Neural cell (in vitro differentiated cells): ENCODE measurements around the gene SESN1. TPM values are rescaled to one million over a fixed set of nuclear protein-coding genes. Genes with fewer than 3 reads are reported as not detected.

Source experiments
- H2AFZ ChIP-seq: fragments of 200-600, 300-800 bp; sonication (generic), shearing (Covaris generic); 2 replicates; pipeline ENCODE4 v1.6.0; 2014; ENCODE audit warnings: low read depth, mild to moderate bottlenecking, antibody characterized with exemption, low read length, moderate library complexity
- H3F3A ChIP-seq: fragments of 200-600 bp; shearing (Covaris generic); 2 replicates; pipeline ENCODE4 v1.6.1; 2016; ENCODE audit warnings: mild to moderate bottlenecking, moderate library complexity, mixed read lengths, antibody characterized with exemption, low read length; ENCODE audit not compliant: insufficient read depth, poor library complexity, severe bottlenecking
- H3K27ac ChIP-seq: fragments of 200-600, 300-800 bp; sonication (generic), shearing (Covaris generic); 2 replicates; pipeline ENCODE4 v1.5.1; 2014; ENCODE audit warnings: mild to moderate bottlenecking, low read length, moderate library complexity
- H3K27me3 ChIP-seq: fragments of 300-800, 200-600 bp; sonication (generic), shearing (Covaris generic); 2 replicates; pipeline ENCODE4 v1.6.0; 2014; ENCODE audit warnings: mild to moderate bottlenecking, low read depth, low read length, moderate library complexity; ENCODE audit not compliant: insufficient read depth
- H3K36me3 ChIP-seq: fragments of 300-800, 200-600 bp; sonication (generic), shearing (Covaris generic); 2 replicates; pipeline ENCODE4 v1.5.1; 2014; ENCODE audit warnings: mild to moderate bottlenecking, antibody characterized with exemption, low read length, moderate library complexity; ENCODE audit not compliant: insufficient read depth
- H3K4me2 ChIP-seq: fragments of 300-800, 200-600 bp; sonication (generic), shearing (Covaris generic); 2 replicates; pipeline ENCODE4 v1.6.0; 2014; ENCODE audit warnings: mild to moderate bottlenecking, low read length
- H3K4me3 ChIP-seq: fragments of 300-800, 200-600 bp; sonication (generic), shearing (Covaris generic); 2 replicates; pipeline ENCODE4 v1.5.1; 2014; ENCODE audit warnings: mild to moderate bottlenecking, low read length, moderate library complexity
- H3K79me2 ChIP-seq: fragments of 200-600 bp; shearing (Covaris generic); replicated peaks from 2 replicates; pipeline ENCODE4 v1.6.0; 2014; ENCODE audit warnings: mild to moderate bottlenecking, low read length, moderate library complexity; ENCODE audit not compliant: insufficient read depth
- H3K9ac ChIP-seq: fragments of 300-800, 200-600 bp; sonication (generic), shearing (Covaris generic); 2 replicates; pipeline ENCODE4 v1.6.1; 2016; ENCODE audit warnings: mild to moderate bottlenecking, low read length, mixed read lengths
- H3K9me2 ChIP-seq: fragments of 200-600 bp; shearing (Covaris generic); 2 replicates; pipeline ENCODE4 v1.6.1; 2016; ENCODE audit warnings: mild to moderate bottlenecking, low read length, mixed read lengths; ENCODE audit not compliant: insufficient read depth
- H3K9me3 ChIP-seq: fragments of 200-600, 300-800 bp; sonication (generic), shearing (Covaris generic); 2 replicates; pipeline ENCODE4 v1.6.1; 2016; ENCODE audit warnings: mild to moderate bottlenecking, mixed run types, low read length, moderate library complexity, mixed read lengths
- H4K20me1 ChIP-seq: fragments of 200-600 bp; shearing (Covaris generic); 2 replicates; pipeline ENCODE4 v1.6.1; 2016; ENCODE audit warnings: mild to moderate bottlenecking, mixed run types; ENCODE audit not compliant: insufficient read depth
- EP300 ChIP-seq: fragments of 450-650 bp; conservative IDR thresholded peaks from 2 replicates; pipeline ENCODE4 v1.6.1; 2014; ENCODE audit warnings: antibody characterized with exemption, mild to moderate bottlenecking, moderate library complexity; ENCODE audit not compliant: poor library complexity, severe bottlenecking
- EZH2 ChIP-seq: fragments of 200-600, 300-800 bp; shearing (Covaris generic), sonication (generic); IDR thresholded peaks from 2 replicates; pipeline ENCODE4 v1.6.1; 2014; ENCODE audit warnings: antibody characterized with exemption, low read length, borderline replicate concordance, mild to moderate bottlenecking; ENCODE audit not compliant: insufficient read depth, poor library complexity, severe bottlenecking
- MXI1 ChIP-seq: fragments of 450-650 bp; conservative IDR thresholded peaks from 2 replicates; pipeline ENCODE4 v1.6.1; 2014; ENCODE audit warnings: antibody characterized with exemption, mild to moderate bottlenecking; ENCODE audit not compliant: poor library complexity, severe bottlenecking
- POLR2AphosphoS5 ChIP-seq: IDR thresholded peaks from 2 replicates; pipeline ENCODE4 v1.6.1; 2012
- RAD21 ChIP-seq: fragments of 450-650 bp; conservative IDR thresholded peaks from 2 replicates; pipeline ENCODE4 v1.6.1; 2014; ENCODE audit warnings: antibody characterized with exemption, mild to moderate bottlenecking, moderate library complexity
- REST ChIP-seq: IDR thresholded peaks from 2 replicates; pipeline ENCODE4 v1.6.1; 2012; ENCODE audit warnings: borderline replicate concordance
- SMC3 ChIP-seq: fragments of 450-650 bp; conservative IDR thresholded peaks from 2 replicates; pipeline ENCODE4 v1.6.1; 2014; ENCODE audit warnings: antibody characterized with exemption, mild to moderate bottlenecking, moderate library complexity; ENCODE audit not compliant: poor library complexity
- TAF1 ChIP-seq: IDR thresholded peaks from 2 replicates; pipeline ENCODE4 v1.6.1; 2012; ENCODE audit warnings: low read depth
- polyA plus RNA-seq: library from polyadenylated mRNA; depleted of rRNA; stranded (reverse); fragments of >200 nt; gene quantifications from 2 replicates; pipeline ENCODE4 v1.2.3, GENCODE V29; 2014
- TF ChIP-seq, protein P1 (sequence below): fragments of 450-650 bp; IDR thresholded peaks from 2 replicates; pipeline ENCODE4 v1.5.1; 2014; ENCODE audit warnings: antibody characterized with exemption, mild to moderate bottlenecking, moderate library complexity; ENCODE audit not compliant: poor library complexity, severe bottlenecking

SESN1 gene
- polyA plus RNA-seq, 1 donor from 2014 or later = 46.4 TPM

GRCh38 chr6:109083657-109084056, 11.0 kb downstream of the SESN1 start:
- Histone ChIP-seq H3K79me2 (peaks cover 17% of the 10 kb centered on the region), H3K27ac (no peak overlapping the region), H3K9me3 (no peaks in the 10 kb centered on the region), H3K4me2 (no peak overlapping the region), H3K9ac (no peak overlapping the region), H3F3A (no peaks in the 10 kb centered on the region), H3K4me3 (no peak overlapping the region), H4K20me1 (no peaks in the 10 kb centered on the region), H2AFZ (no peak overlapping the region), H3K36me3 (peaks cover 6% of the 10 kb centered on the region), H3K9me2 (no peaks in the 10 kb centered on the region), H3K27me3 (no peaks in the 10 kb centered on the region)
- TF ChIP-seq, protein P1, sequence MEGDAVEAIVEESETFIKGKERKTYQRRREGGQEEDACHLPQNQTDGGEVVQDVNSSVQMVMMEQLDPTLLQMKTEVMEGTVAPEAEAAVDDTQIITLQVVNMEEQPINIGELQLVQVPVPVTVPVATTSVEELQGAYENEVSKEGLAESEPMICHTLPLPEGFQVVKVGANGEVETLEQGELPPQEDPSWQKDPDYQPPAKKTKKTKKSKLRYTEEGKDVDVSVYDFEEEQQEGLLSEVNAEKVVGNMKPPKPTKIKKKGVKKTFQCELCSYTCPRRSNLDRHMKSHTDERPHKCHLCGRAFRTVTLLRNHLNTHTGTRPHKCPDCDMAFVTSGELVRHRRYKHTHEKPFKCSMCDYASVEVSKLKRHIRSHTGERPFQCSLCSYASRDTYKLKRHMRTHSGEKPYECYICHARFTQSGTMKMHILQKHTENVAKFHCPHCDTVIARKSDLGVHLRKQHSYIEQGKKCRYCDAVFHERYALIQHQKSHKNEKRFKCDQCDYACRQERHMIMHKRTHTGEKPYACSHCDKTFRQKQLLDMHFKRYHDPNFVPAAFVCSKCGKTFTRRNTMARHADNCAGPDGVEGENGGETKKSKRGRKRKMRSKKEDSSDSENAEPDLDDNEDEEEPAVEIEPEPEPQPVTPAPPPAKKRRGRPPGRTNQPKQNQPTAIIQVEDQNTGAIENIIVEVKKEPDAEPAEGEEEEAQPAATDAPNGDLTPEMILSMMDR = no peak
- TF ChIP-seq TAF1 = no peak
- TF ChIP-seq EZH2 = no peak
- TF ChIP-seq MXI1 = no peak

DNA sequence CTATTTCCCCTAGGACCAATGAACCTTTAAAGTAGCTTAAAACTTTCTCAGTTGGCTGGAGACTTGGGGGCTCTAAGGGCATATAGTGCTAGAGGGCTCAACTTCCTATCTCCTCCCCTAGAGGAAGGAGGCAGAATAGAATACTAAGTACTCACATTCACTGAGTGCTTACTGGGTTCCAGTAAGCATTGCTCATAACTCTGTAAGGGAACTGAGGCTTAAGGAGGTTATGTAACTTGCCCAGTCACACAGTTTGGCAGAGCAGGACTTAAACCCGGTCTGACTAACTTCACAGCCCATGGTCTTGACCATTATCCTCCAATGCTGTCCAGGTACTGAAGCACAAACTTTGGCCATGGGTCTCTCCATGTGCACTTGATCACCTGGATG, 12.5 kb downstream of the SESN1 start:
- Histone ChIP-seq H3K27ac (no peak overlapping the region), H3K9me3 (no peaks in the 10 kb centered on the region), H3K27me3 (no peaks in the 10 kb centered on the region), H3K9me2 (no peaks in the 10 kb centered on the region), H3K79me2 (peaks cover 11% of the 10 kb centered on the region), H3F3A (no peaks in the 10 kb centered on the region), H3K4me3 (no peak overlapping the region), H3K36me3 (peaks cover 6% of the 10 kb centered on the region), H3K9ac (no peak overlapping the region), H4K20me1 (no peaks in the 10 kb centered on the region), H3K4me2 (no peak overlapping the region), H2AFZ (no peak overlapping the region)
- TF ChIP-seq, protein P1 = no peak
- TF ChIP-seq MXI1 (no peak), REST (no peak), EZH2 (no peak), SMC3 (no peak), POLR2AphosphoS5 (no peak), TAF1 (no peak), EP300 (no peak), RAD21 (no peak)
